H1 (cell line): ENCODE measurements around the gene SLK. TPM values are rescaled to one million over a fixed set of nuclear protein-coding genes. Genes with fewer than 3 reads are reported as not detected.

Experiments used
- polyA plus RNA-seq, 7 experiments: library from polyadenylated mRNA; depleted of rRNA in 3 of 7; stranded (reverse) in 5 of 7; unstranded in 2 of 7; fragments of >200 nt in 5 of 7; fragments of 200-250 nt in 2 of 7; gene quantifications; 1 replicate in 5 of 7; 2 replicates in 1 of 7; 4 replicates in 1 of 7; pipeline versions ENCODE4 v1.2.1 to v1.2.3, GENCODE V29; 2011 to 2013; ENCODE audit warnings: missing spikeins in 2 of 7, mixed read lengths in 2 of 7
- total RNA-seq: library from RNA; stranded (reverse); fragmentation: NEBNext Ultra II Directional; extraction: Animal tissue kit (Norgen Biotek cat#: 25700); gene quantifications from 2 replicates; pipeline ENCODE4 v1.2.1, GENCODE V29; 2021
- TF ChIP-seq, protein P1 (sequence below): IDR thresholded peaks from 2 replicates; pipeline ENCODE4 v1.6.1; 2011; ENCODE audit warnings: low read depth, mild to moderate bottlenecking, low read length; ENCODE audit not compliant: insufficient read depth

The SLK gene
- total and polyA plus RNA-seq, 2 of the 8 experiments (the other 6 are each of a cell fraction or from before 2014, with no cell fraction given) = 2.7 to 18.3 TPM

DNA sequence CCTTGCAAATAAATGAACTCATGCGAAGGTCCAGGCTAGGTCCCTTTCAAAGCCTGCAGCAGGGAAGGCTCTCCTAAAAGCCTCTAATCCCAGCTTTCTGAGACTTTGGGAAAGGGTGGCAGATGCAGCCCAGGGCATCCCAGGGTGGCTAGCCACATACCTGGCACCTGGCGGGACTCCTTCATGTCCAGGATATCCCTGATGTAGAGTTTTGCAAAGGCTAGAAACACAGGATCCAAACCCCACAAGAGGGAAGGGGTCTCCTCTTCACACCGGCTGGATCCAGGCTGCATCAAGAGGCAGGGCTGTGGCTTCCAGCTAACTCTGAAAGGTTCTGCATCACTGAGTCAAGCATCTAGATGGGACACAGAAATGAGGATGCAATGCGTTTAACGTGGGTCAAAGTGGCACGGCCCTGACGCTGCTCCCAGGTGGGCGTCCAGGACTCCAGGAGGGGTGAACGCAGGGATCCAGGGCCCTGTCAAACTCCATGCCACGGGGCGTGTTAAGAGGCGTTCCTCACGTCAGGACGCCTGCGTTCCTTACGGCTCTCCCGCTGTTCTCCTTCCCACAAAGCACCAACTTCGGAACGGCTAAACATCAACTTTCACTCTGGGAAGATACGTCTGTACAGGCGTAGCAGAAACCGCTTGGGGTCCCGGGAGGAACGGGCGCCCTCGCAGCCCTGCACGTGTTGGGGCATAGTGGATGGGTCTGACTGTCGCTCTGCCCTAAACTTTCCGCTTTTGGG is 49.5 kb upstream of the SLK start (continued):
- TF ChIP-seq, protein P1, sequence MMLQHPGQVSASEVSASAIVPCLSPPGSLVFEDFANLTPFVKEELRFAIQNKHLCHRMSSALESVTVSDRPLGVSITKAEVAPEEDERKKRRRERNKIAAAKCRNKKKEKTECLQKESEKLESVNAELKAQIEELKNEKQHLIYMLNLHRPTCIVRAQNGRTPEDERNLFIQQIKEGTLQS = no peak
